ENCODE results near the gene UGT1A8. TPM values are rescaled to one million over a fixed set of nuclear protein-coding genes. Genes with fewer than 3 reads are reported as not detected.

UGT1A8 gene
- total RNA-seq, 2 donors from 2014 or later = not detected

GRCh38 chr2:233712611-233713261 lies 95.3 kb downstream of the UGT1A8 start, which contains the start of gene UGT1A5:
Gene UGT1A5, plus strand, starts transcription at chr2:233712907. Its CDS starts 85 bp downstream, at chr2:233712992.
- Histone ChIP-seq H3K27ac (ENCODE audit: low read depth, low read length) (no peak within 1 kb of the TSS), H3K27me3 (ENCODE audit: control insufficient read depth, insufficient read depth, low read length, poor library complexity, severe bottlenecking) (no peaks in the 10 kb centered on the region), H3K4me1 (ENCODE audit: control insufficient read depth, insufficient read depth, low read length) (no peaks in the 10 kb centered on the region), H3K4me3 (ENCODE audit: low read length) (no peak within 1 kb of the TSS), H3K9me3 (ENCODE audit: control insufficient read depth, low read length) (no peaks in the 10 kb centered on the region), H3K36me3 (ENCODE audit: control insufficient read depth, insufficient read depth, low read length) (no peaks in the 10 kb centered on the region), H3K9ac (ENCODE audit: extremely low read depth, low read length, poor library complexity, severe bottlenecking) (no peak within 1 kb of the TSS)
- Mint-ChIP-seq H3K9me3 (no peaks in the 10 kb centered on the region), H3K27me3 (ENCODE audit: insufficient read depth) (peaks cover 13% of the 10 kb centered on the region), H3K27ac (no peak within 1 kb of the TSS), H3K4me3 (no peak within 1 kb of the TSS), H3K36me3 (ENCODE audit: low read depth) (no peaks in the 10 kb centered on the region), H3K4me1 (peaks cover 5% of the 10 kb centered on the region)
- WGBS, 2 experiments (ENCODE audit: insufficient coverage in 1 of 2, insufficient read length in 1 of 2) = 92% methylated on average over 11 to 14 of the region's 14 CpGs
- no peak for TF ChIP-seq CTCF (conservative IDR thresholded peaks at IDR 0.05)
- DNase-seq = no peak

GRCh38 chr2:233713262-233713615 lies 95.8 kb downstream of the UGT1A8 start:
- Mint-ChIP-seq H3K27ac (no peak overlapping the region), H3K4me1 (peaks cover 5% of the 10 kb centered on the region), H3K27me3 (ENCODE audit: insufficient read depth) (peaks cover 17% of the 10 kb centered on the region), H3K9me3 (no peaks in the 10 kb centered on the region), H3K4me3 (no peak overlapping the region), H3K36me3 (ENCODE audit: low read depth) (no peaks in the 10 kb centered on the region)
- Histone ChIP-seq H3K27ac (ENCODE audit: low read depth, low read length) (no peak overlapping the region), H3K4me3 (ENCODE audit: low read length) (no peak overlapping the region), H3K9me3 (ENCODE audit: control insufficient read depth, low read length) (no peaks in the 10 kb centered on the region), H3K9ac (ENCODE audit: extremely low read depth, low read length, poor library complexity, severe bottlenecking) (no peak overlapping the region), H3K36me3 (ENCODE audit: control insufficient read depth, insufficient read depth, low read length) (no peaks in the 10 kb centered on the region), H3K4me1 (ENCODE audit: control insufficient read depth, insufficient read depth, low read length) (no peaks in the 10 kb centered on the region), H3K27me3 (ENCODE audit: control insufficient read depth, insufficient read depth, low read length, poor library complexity, severe bottlenecking) (no peaks in the 10 kb centered on the region)
- no peak for DNase-seq
- TF ChIP-seq CTCF (conservative IDR thresholded peaks at IDR 0.05) = no peak
- WGBS, 2 experiments (ENCODE audit: insufficient coverage in 1 of 2, insufficient read length in 1 of 2) = 89 to 100% methylated on average over 6 to 7 of the region's 7 CpGs

GRCh38 chr2:233714121-233714520 lies 96.7 kb downstream of the UGT1A8 start:
- Histone ChIP-seq H3K27ac (ENCODE audit: low read depth, low read length) (no peak overlapping the region), H3K4me3 (ENCODE audit: low read length) (no peak overlapping the region), H3K36me3 (ENCODE audit: control insufficient read depth, insufficient read depth, low read length) (no peaks in the 10 kb centered on the region), H3K9ac (ENCODE audit: extremely low read depth, low read length, poor library complexity, severe bottlenecking) (no peak overlapping the region), H3K27me3 (ENCODE audit: control insufficient read depth, insufficient read depth, low read length, poor library complexity, severe bottlenecking) (no peaks in the 10 kb centered on the region), H3K4me1 (ENCODE audit: control insufficient read depth, insufficient read depth, low read length) (no peaks in the 10 kb centered on the region), H3K9me3 (ENCODE audit: control insufficient read depth, low read length) (no peaks in the 10 kb centered on the region)
- peaks cover 5% of the 10 kb centered on the region for H3K4me1 Mint-ChIP-seq
- TF ChIP-seq CTCF (conservative IDR thresholded peaks at IDR 0.05) = no peak
- H3K36me3 Mint-ChIP-seq (ENCODE audit: low read depth) = no peaks in the 10 kb centered on the region
- H3K9me3 Mint-ChIP-seq = no peaks in the 10 kb centered on the region
- peaks cover 17% of the 10 kb centered on the region for H3K27me3 Mint-ChIP-seq (ENCODE audit: insufficient read depth)
- WGBS, 2 experiments (ENCODE audit: insufficient coverage in 1 of 2, insufficient read length in 1 of 2) = 91 to 100% methylated on average over 2 of the region's 2 CpGs
- no peak overlapping the region for H3K4me3 Mint-ChIP-seq
- no peak for DNase-seq
- H3K27ac Mint-ChIP-seq = no peak overlapping the region
